Testis (tissue), 3 donors: ENCODE measurements around the gene RABGAP1L. TPM values are rescaled to one million over a fixed set of nuclear protein-coding genes. Genes with fewer than 3 reads are reported as not detected.
"Not testable (repeated sequence)": the region's sequence is repeated elsewhere in the genome, so short reads cannot be mapped to it uniquely, and the experiment has no call there.

Experiments
- DNase-seq: peaks from one replicate; pipeline ENCODE4 v3.0.0-alpha.2; 2019
- H3K27ac ChIP-seq, 2 donors: fragments of 200-600 bp; sonication (generic); one replicate each; pipeline ENCODE4 v1.5.1; 2019
- H3K27me3 ChIP-seq: fragments of 200-600 bp; sonication (generic); one replicate; pipeline ENCODE4 v1.5.1; 2019
- H3K36me3 ChIP-seq: fragments of 200-600 bp; sonication (generic); one replicate; pipeline ENCODE4 v1.5.1; 2017; ENCODE audit warnings: low read depth; ENCODE audit errors: missing control alignments
- H3K4me1 ChIP-seq: fragments of 200-600 bp; sonication (generic); one replicate; pipeline ENCODE4 v1.5.1; 2019
- H3K4me3 ChIP-seq, 2 donors: fragments of 200-600 bp; sonication (generic); one replicate each; pipeline ENCODE4 v1.5.1; 2017 to 2019
- H3K9me3 ChIP-seq: fragments of 200-600 bp; sonication (generic); one replicate; pipeline ENCODE4 v1.5.1; 2017
- CTCF ChIP-seq, 3 experiments: fragments of 450-650 bp in 2 of 3; fragments of 200-600 bp in 1 of 3; sonication (generic) in 1 of 3; IDR thresholded peaks; one replicate each; pipeline ENCODE4 v1.5.1; 2016 to 2019; ENCODE audit warnings: antibody characterized with exemption in 3 of 3, mild to moderate bottlenecking in 2 of 3, moderate library complexity in 1 of 3
- POLR2A ChIP-seq: fragments of 450-650 bp; IDR thresholded peaks from one replicate; pipeline ENCODE4 v1.6.1; 2017; ENCODE audit warnings: antibody characterized with exemption, mild to moderate bottlenecking, moderate library complexity
- WGBS, 2 donors: methylation state at CpG; one replicate each; pipeline ENCODE4 v1.1.5; 2018; 5-methylcytosine and 5-hydroxymethylcytosine counted together
- intact Hi-C: fragments of 100-400 bp; cut with DNase I; formaldehyde crosslinking; loops from one replicate; pipeline ENCODE4 v1.15.1; 2023; ENCODE audit warnings: low total_unique reads
- polyA plus RNA-seq: library from polyadenylated mRNA; stranded (reverse); fragments of 350-450 nt; fragmentation: Illumina TruSeq; extraction: RNeasy Lipid Tissue Mini Kit (QIAGEN cat#74804); gene quantifications from one replicate; pipeline ENCODE4 v1.2.3, GENCODE V29; 2014; ENCODE audit warnings: low read depth, low replicate concordance; ENCODE audit not compliant: insufficient read depth
- total RNA-seq, 2 donors: library from RNA; depleted of rRNA; stranded (reverse); fragments of >200 nt; gene quantifications; one replicate each; pipeline ENCODE4 v1.2.3, GENCODE V29; 2016

Gene RABGAP1L
- total and polyA plus RNA-seq, 3 donors from 2014 or later, result 40.5 to 53.1 (median 49.5) TPM

DNA sequence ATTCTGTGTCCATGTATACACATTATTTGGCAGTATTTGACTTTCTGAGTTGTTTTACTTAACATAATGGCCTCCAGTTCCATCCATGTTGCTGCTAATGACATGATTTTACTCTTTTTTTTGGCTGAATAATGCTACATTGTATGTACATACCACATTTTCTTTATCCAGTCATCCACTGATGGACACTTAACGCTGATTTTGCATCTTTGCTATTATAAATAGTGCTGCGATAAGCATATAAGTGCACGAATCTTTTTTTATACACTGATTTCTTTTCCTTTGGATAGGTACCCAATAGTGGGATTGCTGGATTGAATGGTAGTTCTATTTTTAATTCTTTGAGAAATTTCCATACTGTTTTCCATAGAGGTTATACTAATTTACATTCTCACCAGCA is 544.0 kb downstream of the RABGAP1L start:
- no peak overlapping the region for H3K4me3 ChIP-seq
- no peaks in the 10 kb centered on the region for H3K36me3 ChIP-seq
- no peak overlapping the region for H3K27ac ChIP-seq
- H3K27me3 ChIP-seq, result no peaks in the 10 kb centered on the region
- H3K4me1 ChIP-seq, result no peaks in the 10 kb centered on the region
- no peak for DNase-seq
- intact Hi-C loops, result no loop called here
- WGBS, 2 donors, result 92 to 94% methylated on average over 3 of the region's 3 CpGs
- TF ChIP-seq CTCF (IDR thresholded peaks at IDR 0.05) (no peak), POLR2A (no peak)
- no peaks in the 10 kb centered on the region for H3K9me3 ChIP-seq

GRCh38 chr1:174704300-174704699 is 545.0 kb downstream of the RABGAP1L start:
- H3K4me3 ChIP-seq, result no peak overlapping the region
- no peaks in the 10 kb centered on the region for H3K4me1 ChIP-seq
- no peaks in the 10 kb centered on the region for H3K36me3 ChIP-seq
- no peaks in the 10 kb centered on the region for H3K27me3 ChIP-seq
- intact Hi-C loops, result no loop called here
- no peak overlapping the region for H3K27ac ChIP-seq
- TF ChIP-seq POLR2A, result no peak
- TF ChIP-seq CTCF (IDR thresholded peaks at IDR 0.05), result no peak
- DNase-seq, result no peak
- 93 to 95% methylated on average over 1 of the region's 1 CpG for WGBS, 2 donors
- no peaks in the 10 kb centered on the region for H3K9me3 ChIP-seq

GRCh38 chr1:174710868-174711845 is 551.8 kb downstream of the RABGAP1L start:
- Histone ChIP-seq H3K27me3 (no peaks in the 10 kb centered on the region), H3K4me1 (no peaks in the 10 kb centered on the region), H3K27ac (no peak overlapping the region), H3K9me3 (no peaks in the 10 kb centered on the region), H3K4me3 (no peak overlapping the region), H3K36me3 (no peaks in the 10 kb centered on the region)
- TF ChIP-seq POLR2A (no peak), CTCF (IDR thresholded peaks at IDR 0.05) (no peak)
- DNase-seq, result no peak
- WGBS, 2 donors, result 83 to 93% methylated on average over 26 to 50 of the region's 50 CpGs
- intact Hi-C loops, result no loop called here

- peak overlapping the region; percentile 28 to 32 for H3K4me3 ChIP-seq
- H3K9me3 ChIP-seq, H3K4me1 ChIP-seq, H3K27ac ChIP-seq, H3K27me3 ChIP-seq, intact Hi-C loops, H3K36me3 ChIP-seq: not testable (repeated sequence)
- 83 to 87% methylated on average over 8 of the region's 8 CpGs for WGBS, 2 donors
- peak; percentile 69 for DNase-seq
Observed at GRCh38 chr1:174711848-174712247, 552.5 kb downstream of the RABGAP1L start.

- Histone ChIP-seq H3K4me1 (no peaks in the 10 kb centered on the region), H3K27ac (no peak overlapping the region), H3K4me3 (peak overlapping the region; percentile 28 to 32), H3K27me3 (no peaks in the 10 kb centered on the region), H3K9me3 (no peaks in the 10 kb centered on the region), H3K36me3 (no peaks in the 10 kb centered on the region)
- intact Hi-C loops, result no loop called here
- TF ChIP-seq POLR2A, result no peak
- no peak for TF ChIP-seq CTCF (IDR thresholded peaks at IDR 0.05)
- 61 to 63% methylated on average over 8 of the region's 8 CpGs for WGBS, 2 donors
- no peak for DNase-seq
Observed at GRCh38 chr1:174712541-174712940, 553.2 kb downstream of the RABGAP1L start.
